ENCODE results near the gene PTPRQ.

GRCh38 chr12:80677994-80678393, 234.0 kb downstream of the PTPRQ start:
- TF ChIP-seq EZH2 (IDR thresholded peaks at IDR 0.05; ENCODE audit: insufficient read depth, poor library complexity, severe bottlenecking), result no peak
- no peak for TF ChIP-seq EZH2phosphoT487 (IDR thresholded peaks at IDR 0.05; ENCODE audit: insufficient read depth, low read depth)

Measured in GM23248 (cell line).